LNCAP (cell line): ENCODE data around the gene PTPN13.

Source experiments
- CTCF ChIP-seq: fragments of 450-650 bp; IDR thresholded peaks from 2 replicates; pipeline ENCODE4 v1.5.1; 2017; ENCODE audit warnings: mild to moderate bottlenecking

The PTPN13 gene

GRCh38 chr4:86856896-86857295, 262.8 kb downstream of the PTPN13 start:
- TF ChIP-seq CTCF, result no peak

GRCh38 chr4:86857341-86858052, 263.4 kb downstream of the PTPN13 start:
- TF ChIP-seq CTCF, result no peak
